Measurements from ENCODE around the gene FGD6.
"Not testable (repeated sequence)": the region's sequence is repeated elsewhere in the genome, so short reads cannot be mapped to it uniquely, and the experiment has no call there.

Gene FGD6

DNA sequence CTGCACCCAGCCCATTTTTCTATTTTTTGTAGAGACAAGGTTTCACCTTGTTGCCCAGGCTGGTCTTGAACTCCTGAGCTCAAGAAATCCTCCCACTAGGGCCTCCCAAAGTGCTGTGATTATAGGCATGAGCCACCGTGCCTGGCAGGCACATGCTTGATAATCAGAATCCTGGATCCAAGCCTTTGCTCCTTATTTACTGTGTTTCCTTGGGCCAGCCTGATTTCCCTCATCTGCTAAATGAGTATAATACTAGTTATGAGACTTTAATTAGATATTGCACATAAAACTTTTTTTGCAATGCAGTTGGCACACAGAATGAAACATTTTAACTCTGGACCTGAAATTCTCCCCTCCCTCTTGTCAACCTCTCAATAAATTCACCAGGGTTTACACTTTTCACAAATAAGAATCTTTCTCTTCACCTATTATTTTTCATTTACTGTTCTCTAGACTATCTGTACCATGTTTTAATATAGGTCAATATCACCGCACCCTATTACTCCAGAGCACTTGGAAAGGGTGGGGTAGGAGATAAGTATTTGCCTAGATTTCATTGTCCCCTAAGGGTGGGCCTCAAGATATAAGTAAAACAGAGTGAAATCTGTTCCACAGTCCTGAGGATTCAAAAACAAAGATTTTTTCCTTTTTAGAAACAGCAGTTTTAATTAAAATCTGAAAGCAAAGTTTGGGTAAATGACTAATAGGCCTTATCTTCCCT, 74.7 kb downstream of the FGD6 start:
- no peak overlapping the region for H3K4me3 ChIP-seq (ENCODE audit: low read depth, low read length)
- no peak for TF ChIP-seq CTCF (IDR thresholded peaks at IDR 0.05; ENCODE audit: borderline replicate concordance, insufficient read depth, low read depth, low read length)

GRCh38 chr12:95141310-95141709, 76.0 kb downstream of the FGD6 start:
- no peak overlapping the region for H3K4me3 ChIP-seq (ENCODE audit: low read depth, low read length)
- TF ChIP-seq CTCF (IDR thresholded peaks at IDR 0.05; ENCODE audit: borderline replicate concordance, insufficient read depth, low read depth, low read length) = no peak

GRCh38 chr12:95138031-95138430, 79.2 kb downstream of the FGD6 start:
- H3K4me3 ChIP-seq (ENCODE audit: low read depth, low read length) = not testable (repeated sequence)

- no peak overlapping the region for H3K4me3 ChIP-seq (ENCODE audit: low read depth, low read length)
- no peak for TF ChIP-seq CTCF (IDR thresholded peaks at IDR 0.05; ENCODE audit: borderline replicate concordance, insufficient read depth, low read depth, low read length)
These were observed 80.7 kb downstream of the FGD6 start for GRCh38 chr12:95136598-95136997.

DNA sequence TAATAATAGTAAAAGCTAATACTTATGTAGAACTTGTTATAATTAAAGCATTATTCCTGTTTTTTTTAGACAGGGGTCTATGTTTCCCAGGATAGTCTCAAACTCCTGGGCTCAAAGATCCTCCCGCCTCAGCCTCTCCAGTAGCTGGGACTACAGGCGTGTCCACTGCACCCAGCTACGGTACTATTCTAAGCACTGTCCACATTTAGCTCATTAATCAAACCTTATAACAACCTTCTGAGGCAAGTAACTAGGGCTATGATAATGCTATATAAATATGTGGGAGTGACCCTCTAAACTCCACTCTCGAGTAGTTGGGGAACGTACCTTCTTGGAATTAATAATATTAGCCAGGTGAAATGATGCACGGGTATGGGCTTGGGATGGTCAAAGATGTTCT, 83.2 kb downstream of the FGD6 start:
- H3K4me3 ChIP-seq (ENCODE audit: low read depth, low read length) = no peak overlapping the region
- TF ChIP-seq CTCF (IDR thresholded peaks at IDR 0.05; ENCODE audit: borderline replicate concordance, insufficient read depth, low read depth, low read length) = no peak

DNA sequence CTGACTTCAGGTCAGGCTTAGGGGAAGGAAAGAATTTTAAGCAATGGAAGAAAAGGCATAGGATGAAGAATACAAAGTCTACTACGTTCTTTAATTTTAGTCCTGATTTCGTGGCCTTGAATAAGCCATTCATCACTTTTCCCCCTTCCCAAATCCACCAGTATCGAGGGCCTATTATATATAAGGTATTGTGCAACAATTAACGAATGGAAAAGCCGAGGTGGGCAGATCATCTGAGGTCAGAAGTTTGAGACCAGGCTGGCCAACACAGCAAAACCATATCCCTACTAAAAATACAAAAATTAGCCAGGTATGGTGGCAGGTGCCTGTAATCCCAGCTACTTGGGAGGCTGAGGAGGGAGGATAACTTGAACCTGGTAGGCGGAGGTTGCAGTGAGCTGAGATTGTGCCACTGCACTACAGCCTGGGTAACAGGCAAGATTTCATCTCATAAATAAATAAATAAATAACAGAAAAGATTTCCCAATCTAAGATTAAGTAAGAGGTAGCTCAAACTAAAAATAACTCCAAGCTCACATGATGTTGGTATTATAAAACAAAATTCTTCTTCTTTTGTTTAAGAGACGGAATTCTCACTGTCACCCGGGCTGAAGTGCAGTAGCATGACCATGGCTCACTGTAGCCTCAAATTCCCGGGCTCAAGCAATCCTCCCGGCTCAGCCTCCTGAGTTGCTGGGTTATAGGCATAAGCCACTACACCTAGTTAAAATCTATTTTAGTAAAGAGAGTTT, 85.5 kb downstream of the FGD6 start:
- no peak for TF ChIP-seq CTCF (IDR thresholded peaks at IDR 0.05; ENCODE audit: borderline replicate concordance, insufficient read depth, low read depth, low read length)
- no peak overlapping the region for H3K4me3 ChIP-seq (ENCODE audit: low read depth, low read length)

- no peak for TF ChIP-seq CTCF (IDR thresholded peaks at IDR 0.05; ENCODE audit: borderline replicate concordance, insufficient read depth, low read depth, low read length)
- H3K4me3 ChIP-seq (ENCODE audit: low read depth, low read length) = no peak overlapping the region
These were observed 87.2 kb downstream of the FGD6 start for GRCh38 chr12:95130096-95130495.
